ENCODE measurements around the gene LPAR1. TPM values are rescaled to one million over a fixed set of nuclear protein-coding genes. Genes with fewer than 3 reads are reported as not detected.
A peak's percentile ranks its signal among the peaks of the same experiment; 100 is the strongest.

Gene LPAR1
- total RNA-seq, 1 experiment from 2014 or later: 11.0 TPM

GRCh38 chr9:111036946-111037345 is 1.3 kb downstream of the LPAR1 start:
- H3K27ac ChIP-seq (ENCODE audit: low read length): peak overlapping the region; percentile 73
- ChIA-PET CTCF (no interaction called here), POLR2A (interaction anchor here (0.7 kb wide), 1 partner anchor 85 kb away, joined by 3 read pairs; no protein-coding TSS in a partner anchor)
- intact Hi-C loops (cut with micrococcal nuclease; ENCODE audit: unreplicated experiment): loop anchor here (5.0 kb wide), 1 partner anchor 260 kb away; no protein-coding TSS in a partner anchor
- peak overlapping the region; percentile 55 to 73 for H3K4me3 ChIP-seq (ENCODE audit: low read depth in 2 of 2, low read length in 2 of 2)
- no TSS peak for BruUV-seq (replicated peaks)
- ATAC-seq (no peak), DNase-seq (ENCODE audit: low read depth, low spot score) (no peak)
- H3K9me3 ChIP-seq (ENCODE audit: control insufficient read depth, insufficient read depth, low read depth, low read length): no peaks in the 10 kb centered on the region
- no peaks in the 10 kb centered on the region; the same call in 1 of the 2 replicates for H3K36me3 ChIP-seq (ENCODE audit: control insufficient read depth, insufficient read depth, low read length)
- no peak for TF ChIP-seq CTCF (IDR thresholded peaks at IDR 0.05)
- no peak for TF ChIP-seq SIN3A (IDR thresholded peaks at IDR 0.05; ENCODE audit: borderline replicate concordance, insufficient read depth, low read depth, low read length)
- no peak for TF ChIP-seq TCF7L2 (IDR thresholded peaks at IDR 0.05; ENCODE audit: low read depth, low read length)
- no peak for TF ChIP-seq POLR2AphosphoS5 (IDR thresholded peaks at IDR 0.05; ENCODE audit: low read depth, low read length)
- TF ChIP-seq, protein P1, sequence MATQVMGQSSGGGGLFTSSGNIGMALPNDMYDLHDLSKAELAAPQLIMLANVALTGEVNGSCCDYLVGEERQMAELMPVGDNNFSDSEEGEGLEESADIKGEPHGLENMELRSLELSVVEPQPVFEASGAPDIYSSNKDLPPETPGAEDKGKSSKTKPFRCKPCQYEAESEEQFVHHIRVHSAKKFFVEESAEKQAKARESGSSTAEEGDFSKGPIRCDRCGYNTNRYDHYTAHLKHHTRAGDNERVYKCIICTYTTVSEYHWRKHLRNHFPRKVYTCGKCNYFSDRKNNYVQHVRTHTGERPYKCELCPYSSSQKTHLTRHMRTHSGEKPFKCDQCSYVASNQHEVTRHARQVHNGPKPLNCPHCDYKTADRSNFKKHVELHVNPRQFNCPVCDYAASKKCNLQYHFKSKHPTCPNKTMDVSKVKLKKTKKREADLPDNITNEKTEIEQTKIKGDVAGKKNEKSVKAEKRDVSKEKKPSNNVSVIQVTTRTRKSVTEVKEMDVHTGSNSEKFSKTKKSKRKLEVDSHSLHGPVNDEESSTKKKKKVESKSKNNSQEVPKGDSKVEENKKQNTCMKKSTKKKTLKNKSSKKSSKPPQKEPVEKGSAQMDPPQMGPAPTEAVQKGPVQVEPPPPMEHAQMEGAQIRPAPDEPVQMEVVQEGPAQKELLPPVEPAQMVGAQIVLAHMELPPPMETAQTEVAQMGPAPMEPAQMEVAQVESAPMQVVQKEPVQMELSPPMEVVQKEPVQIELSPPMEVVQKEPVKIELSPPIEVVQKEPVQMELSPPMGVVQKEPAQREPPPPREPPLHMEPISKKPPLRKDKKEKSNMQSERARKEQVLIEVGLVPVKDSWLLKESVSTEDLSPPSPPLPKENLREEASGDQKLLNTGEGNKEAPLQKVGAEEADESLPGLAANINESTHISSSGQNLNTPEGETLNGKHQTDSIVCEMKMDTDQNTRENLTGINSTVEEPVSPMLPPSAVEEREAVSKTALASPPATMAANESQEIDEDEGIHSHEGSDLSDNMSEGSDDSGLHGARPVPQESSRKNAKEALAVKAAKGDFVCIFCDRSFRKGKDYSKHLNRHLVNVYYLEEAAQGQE (IDR thresholded peaks at IDR 0.05; ENCODE audit: insufficient read depth in 1 of 2, low read depth in 2 of 2, low read length in 1 of 2): no peak
- peaks cover 5% of the 10 kb centered on the region for H3K4me1 ChIP-seq (ENCODE audit: control insufficient read depth, insufficient read depth, low read length)
- no peaks in the 10 kb centered on the region for H3K27me3 ChIP-seq (ENCODE audit: control insufficient read depth, insufficient read depth, low read length)
- in situ Hi-C loops (cut with HindIII; ENCODE audit: low pct_unique_long_range_greater_than_20kb, low sequenced_read_pairs): no loop called here

GRCh38 chr9:111036429-111036789 is 1.9 kb downstream of the LPAR1 start:
- BruUV-seq (replicated peaks): no TSS peak

More at GRCh38 chr9:111036429-111036789, 1.9 kb downstream of the LPAR1 start:
- in situ Hi-C loops (cut with HindIII; ENCODE audit: low pct_unique_long_range_greater_than_20kb, low sequenced_read_pairs): no loop called here
- no peak for DNase-seq (ENCODE audit: low read depth, low spot score)
- POLR2A ChIA-PET: interaction anchor here (0.6 to 0.7 kb wide), 2 partner anchors 84 to 108 kb away, joined by 3 to 4 read pairs; no protein-coding TSS in a partner anchor
- peak; percentile 47; the same call in 1 of the 2 replicates for ATAC-seq
- CTCF ChIA-PET: interaction anchor here (0.7 kb wide), 1 partner anchor 277 kb away, joined by 3 read pairs; no protein-coding TSS in a partner anchor
- intact Hi-C loops (cut with micrococcal nuclease; ENCODE audit: unreplicated experiment): loop anchor here (5.0 kb wide), 1 partner anchor 261 kb away; no protein-coding TSS in a partner anchor
- Histone ChIP-seq H3K4me3 (ENCODE audit: low read depth in 2 of 2, low read length in 2 of 2) (peak overlapping the region; percentile 55 to 73), H3K4me1 (ENCODE audit: control insufficient read depth, insufficient read depth, low read length) (peaks cover 5% of the 10 kb centered on the region), H3K27ac (ENCODE audit: low read length) (no peak overlapping the region), H3K27me3 (ENCODE audit: control insufficient read depth, insufficient read depth, low read length) (no peaks in the 10 kb centered on the region), H3K9me3 (ENCODE audit: control insufficient read depth, insufficient read depth, low read depth, low read length) (no peaks in the 10 kb centered on the region), H3K36me3 (ENCODE audit: control insufficient read depth, insufficient read depth, low read length) (no peaks in the 10 kb centered on the region; the same call in 1 of the 2 replicates)
- TF ChIP-seq CTCF (IDR thresholded peaks at IDR 0.05) (peak; percentile 59), SIN3A (IDR thresholded peaks at IDR 0.05; ENCODE audit: borderline replicate concordance, insufficient read depth, low read depth, low read length) (no peak), POLR2AphosphoS5 (IDR thresholded peaks at IDR 0.05; ENCODE audit: low read depth, low read length) (no peak)

Data from Panc1 (cell line).